K562 (cell line): ENCODE measurements around the gene C6orf58. TPM values are rescaled to one million over a fixed set of nuclear protein-coding genes. Genes with fewer than 3 reads are reported as not detected.

Experiments
- ATAC-seq: fragments of 200-7000 bp; cut with Tn5 transposase; 3 replicates; pipeline ENCODE4 v1.9.1; 2020; ENCODE audit warnings: moderate library complexity
- BruUV-seq: library from RNA; stranded (reverse); fragments of 400-500 nt; replicated peaks from 2 replicates; lab custom pipeline; 2021; lab: Mats Ljungman, UMichigan
- CTCF ChIA-PET: fragments of 300-600 bp; formaldehyde crosslinking; extraction: SDS; loops from one replicate; lab custom pipeline; 2021; ENCODE audit warnings: low intra/inter-chr PET ratio; lab: Yijun Ruan, JAX
- POLR2A ChIA-PET: fragments of 300-600, 350-650 bp; sonication (Branson Sonifier 250); formaldehyde crosslinking; extraction: SDS; loops from one replicate; lab custom pipeline; 2021; ENCODE audit warnings: antibody characterized with exemption, inconsistent platforms; lab: Yijun Ruan, JAX
- DNase-seq, 4 experiments: peaks; one replicate each; pipeline versions ENCODE4 v3.0.0 to v3.0.0-alpha.2; 2011 to 2018; ENCODE audit warnings: low spot score in 3 of 4, mixed read lengths in 3 of 4; ENCODE audit errors: extremely low read depth in 1 of 4
- FAIRE-seq: peaks from 2 replicates; lab custom pipeline; 2011; peaks lifted over from hg19 to GRCh38; lab: Jason Lieb, UNC
- H2AFZ ChIP-seq: 2 replicates; pipeline ENCODE4 v1.6.0; 2011; ENCODE audit warnings: low read depth, low read length, control low read depth, inconsistent platforms
- H3K27ac ChIP-seq: fragments of 200-600 bp; 3 replicates; pipeline ENCODE4 v1.8.0; 2011; ENCODE audit warnings: low read depth, mild to moderate bottlenecking, control low read depth, inconsistent platforms, low read length, moderate library complexity, mixed read lengths; ENCODE audit errors: extremely low read depth
- H3K27me3 ChIP-seq, 2 experiments: fragments of 300-600 bp in 1 of 2; 2 replicates in 1 of 2; 3 replicates in 1 of 2; pipeline versions ENCODE4 v1.6.0 to v1.8.0; 2011; ENCODE audit warnings: inconsistent platforms in 2 of 2, low read length in 2 of 2, mild to moderate bottlenecking in 1 of 2, mixed read lengths in 1 of 2, moderate library complexity in 1 of 2; ENCODE audit not compliant: control insufficient read depth in 2 of 2, insufficient read depth in 2 of 2
- H3K36me3 ChIP-seq: fragments of 300-600 bp; 3 replicates; pipeline ENCODE4 v1.8.0; 2011; ENCODE audit warnings: mild to moderate bottlenecking, low read length, inconsistent platforms; ENCODE audit not compliant: control insufficient read depth, insufficient read depth
- H3K4me1 ChIP-seq, 2 experiments: fragments of 200-600 bp in 1 of 2; replicated peaks in 1 of 2; 2 replicates in 1 of 2; 3 replicates in 1 of 2; pipeline versions ENCODE4 v1.5.1 to v1.8.0; 2011; ENCODE audit warnings: inconsistent platforms in 2 of 2, low read length in 2 of 2, mild to moderate bottlenecking in 1 of 2, mixed read lengths in 1 of 2, moderate library complexity in 1 of 2; ENCODE audit not compliant: control insufficient read depth in 2 of 2, insufficient read depth in 2 of 2
- H3K4me2 ChIP-seq: 2 replicates; pipeline ENCODE4 v1.6.1; 2011; ENCODE audit warnings: low read length, control low read depth, inconsistent platforms, mixed read lengths; ENCODE audit not compliant: insufficient read depth
- H3K4me3 ChIP-seq: fragments of 200-600 bp; sonication (generic), shearing (Covaris generic); 2 replicates; pipeline ENCODE4 v1.5.1; 2016; ENCODE audit warnings: control low read depth, inconsistent platforms
- H3K79me2 ChIP-seq: fragments of 200-600 bp; 3 replicates; pipeline ENCODE4 v1.8.0; 2011; ENCODE audit warnings: low read length, inconsistent platforms; ENCODE audit not compliant: control insufficient read depth, insufficient read depth
- H3K9ac ChIP-seq, 2 experiments: 2 replicates each; pipeline versions ENCODE4 v1.6.0 to v1.6.1; 2011; ENCODE audit warnings: low read depth in 2 of 2, low read length in 2 of 2, control low read depth in 1 of 2, inconsistent platforms in 1 of 2, mild to moderate bottlenecking in 1 of 2, mixed read lengths in 1 of 2; ENCODE audit not compliant: insufficient read depth in 1 of 2
- H3K9me1 ChIP-seq: one replicate; pipeline ENCODE4 v1.6.0; 2011; ENCODE audit warnings: inconsistent platforms, mild to moderate bottlenecking, low read length, moderate library complexity; ENCODE audit not compliant: control insufficient read depth, insufficient read depth
- H3K9me3 ChIP-seq: replicated peaks from 2 replicates; pipeline ENCODE4 v1.5.1; 2011; ENCODE audit warnings: low read depth, low read length, inconsistent platforms; ENCODE audit not compliant: control insufficient read depth, insufficient read depth
- H4K20me1 ChIP-seq: replicated peaks from 2 replicates; pipeline ENCODE4 v1.6.1; 2011; ENCODE audit warnings: low read length, inconsistent platforms, mixed read lengths; ENCODE audit not compliant: control insufficient read depth, insufficient read depth
- CC2D1A ChIP-seq: fragments of 450-650 bp; IDR thresholded peaks from 2 replicates; pipeline ENCODE4 v1.6.1; 2017; ENCODE audit warnings: mild to moderate bottlenecking
- JUND ChIP-seq, 2 experiments: IDR thresholded peaks; 2 replicates in 1 of 2; 3 replicates in 1 of 2; pipeline ENCODE4 v1.6.1; 2011; ENCODE audit warnings: borderline replicate concordance in 2 of 2, low read depth in 2 of 2, low read length in 2 of 2, improper control_type of control experiment in 1 of 2, missing biosample characterization in 1 of 2, missing genetic modification characterization in 1 of 2, missing genetic modification reagents in 1 of 2
- NCOR1 ChIP-seq: fragments of 450-650 bp; IDR thresholded peaks from 2 replicates; pipeline ENCODE4 v1.6.1; 2016; ENCODE audit warnings: mild to moderate bottlenecking, moderate library complexity
- NFE2L1 ChIP-seq: fragments of 450-650 bp; IDR thresholded peaks from 2 replicates; pipeline ENCODE4 v1.6.1; 2016; ENCODE audit warnings: missing genetic modification characterization, low read depth, mild to moderate bottlenecking, missing compliant biosample characterization, moderate library complexity, borderline replicate concordance
- PHF8 ChIP-seq: fragments of 200-600 bp; sonication (generic); IDR thresholded peaks from 2 replicates; pipeline ENCODE4 v1.6.1; 2012; ENCODE audit warnings: mixed run types, mild to moderate bottlenecking, inconsistent platforms, low read length, moderate library complexity, borderline replicate concordance
- RBM25 ChIP-seq: fragments of 200-400 bp; formaldehyde crosslinking; IDR thresholded peaks from 2 replicates; pipeline ENCODE4 v1.6.1; 2018; ENCODE audit warnings: low read length, low read depth, moderate library complexity; ENCODE audit not compliant: severe bottlenecking
- SMAD1 ChIP-seq: fragments of 150-350 bp; IDR thresholded peaks from 2 replicates; pipeline ENCODE4 v1.6.1; 2014; ENCODE audit warnings: low read length, low read depth; ENCODE audit not compliant: partially characterized antibody
- TBP ChIP-seq: optimal IDR thresholded peaks from 2 replicates; pipeline ENCODE3; 2011; ENCODE audit warnings: low read depth, low read length, improper control_type of control experiment
- TCFL5 ChIP-seq: fragments of 250-450 bp; sonication (Bioruptor Pico); conservative IDR thresholded peaks from 2 replicates; pipeline ENCODE4 v1.6.1; 2021; ENCODE audit warnings: mild to moderate bottlenecking, moderate library complexity, matching md5 sums
- ZFPM2 ChIP-seq: fragments of 250-450 bp; sonication (Bioruptor Pico); IDR thresholded peaks from 2 replicates; pipeline ENCODE4 v1.5.1; 2022; ENCODE audit warnings: mild to moderate bottlenecking
- ZNF445 ChIP-seq: fragments of 250-450 bp; sonication (Bioruptor Pico); IDR thresholded peaks from 2 replicates; pipeline ENCODE4 v1.4.0; 2020; ENCODE audit warnings: low read depth, mild to moderate bottlenecking, moderate library complexity
- in situ Hi-C: fragments of 300-500 bp; cut with MboI; formaldehyde crosslinking; loops from 4 replicates; pipeline ENCODE4 v1.15.0; 2018; ENCODE audit warnings: inconsistent platforms, mixed read lengths
- intact Hi-C: fragments of 100-400 bp; cut with micrococcal nuclease; formaldehyde crosslinking; loops from 2 replicates; pipeline ENCODE4 v1.14.2; 2022
- polyA plus RNA-seq, 8 experiments: library from polyadenylated mRNA; depleted of rRNA in 4 of 8; stranded (reverse) in 5 of 8; unstranded in 3 of 8; fragments of >200 nt; fragmentation: Nextera tagmentation in 2 of 8; fragmentation: Illumina TruSeq in 1 of 8; extraction: Ambion mirVana in 2 of 8; extraction: Trizol in 1 of 8; gene quantifications; 2 replicates each; pipeline versions ENCODE4 v1.2.1 to v1.2.3, GENCODE V29; 2011 to 2014; ENCODE audit warnings: inconsistent platforms in 1 of 8, missing spikeins in 1 of 8
- total RNA-seq, 7 experiments: library from RNA; depleted of rRNA in 6 of 7; stranded (reverse); fragments of >200 nt in 6 of 7; fragmentation: Illumina TruSeq in 2 of 7; extraction: Trizol in 2 of 7; gene quantifications; 2 replicates each; pipeline versions ENCODE4 v1.2.1 to v1.2.3, GENCODE V29; 2011 to 2021; ENCODE audit warnings: low replicate concordance in 1 of 7
- TF ChIP-seq, protein P1 (sequence below): fragments of 250-450 bp; sonication (Bioruptor Pico); IDR thresholded peaks from 2 replicates; pipeline ENCODE4 v1.4.0; 2020
- TF ChIP-seq, protein P2 (sequence below): fragments of 250-450 bp; sonication (Bioruptor Pico); IDR thresholded peaks from 2 replicates; pipeline ENCODE4 v1.8.0; 2021; ENCODE audit warnings: moderate library complexity, mild to moderate bottlenecking, inconsistent platforms
- TF ChIP-seq, protein P3 (sequence below): sonication (generic); formaldehyde crosslinking; IDR thresholded peaks from 2 replicates; pipeline ENCODE4 v1.8.1; 2023; ENCODE audit warnings: mild to moderate bottlenecking, missing genetic modification reagents

C6orf58 gene
- total and polyA plus RNA-seq, 9 of the 15 experiments (the other 6 are each of a cell fraction or from before 2014, with no cell fraction given): 0.04 TPM; not detected in 8

DNA sequence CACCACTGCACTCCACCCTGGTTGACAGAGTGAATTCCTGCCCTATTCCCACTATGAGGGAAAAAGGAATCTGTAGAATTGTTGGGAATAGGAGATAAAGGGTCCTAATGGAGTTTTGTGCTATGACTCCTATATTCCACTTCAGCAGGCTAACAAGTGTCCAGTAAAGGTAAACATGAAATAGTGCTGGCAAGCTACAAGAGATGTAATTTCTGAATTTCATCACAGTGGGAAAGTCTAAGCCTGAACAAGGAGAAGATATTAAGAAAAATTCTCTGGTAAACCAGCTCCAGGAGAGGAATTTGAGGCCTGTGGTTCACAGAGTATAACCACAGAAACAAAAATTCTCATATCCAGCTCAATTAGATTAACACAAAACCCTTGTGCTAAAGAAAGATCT is 10.3 kb upstream of the C6orf58 start:
- H4K20me1 ChIP-seq: no peaks in the 10 kb centered on the region
- DNase-seq (no peak), FAIRE-seq (no peak), ATAC-seq (no peak)
- ChIA-PET POLR2A (no interaction called here), CTCF (no interaction called here)
- in situ Hi-C loops (no loop called here), intact Hi-C loops (no loop called here)
- H3K9me3 ChIP-seq: no peaks in the 10 kb centered on the region
- no peaks in the 10 kb centered on the region for H3K4me1 ChIP-seq
- no peak overlapping the region for H3K4me2 ChIP-seq
- H3K27me3 ChIP-seq: no peaks in the 10 kb centered on the region
- no peaks in the 10 kb centered on the region for H3K9me1 ChIP-seq
- no TSS peak for BruUV-seq
- no peaks in the 10 kb centered on the region for H3K79me2 ChIP-seq
- H2AFZ ChIP-seq: no peak overlapping the region
- H3K4me3 ChIP-seq: no peak overlapping the region
- no peak overlapping the region for H3K27ac ChIP-seq
- H3K36me3 ChIP-seq: no peaks in the 10 kb centered on the region
- H3K9ac ChIP-seq: no peak overlapping the region
- TF ChIP-seq, protein P1, sequence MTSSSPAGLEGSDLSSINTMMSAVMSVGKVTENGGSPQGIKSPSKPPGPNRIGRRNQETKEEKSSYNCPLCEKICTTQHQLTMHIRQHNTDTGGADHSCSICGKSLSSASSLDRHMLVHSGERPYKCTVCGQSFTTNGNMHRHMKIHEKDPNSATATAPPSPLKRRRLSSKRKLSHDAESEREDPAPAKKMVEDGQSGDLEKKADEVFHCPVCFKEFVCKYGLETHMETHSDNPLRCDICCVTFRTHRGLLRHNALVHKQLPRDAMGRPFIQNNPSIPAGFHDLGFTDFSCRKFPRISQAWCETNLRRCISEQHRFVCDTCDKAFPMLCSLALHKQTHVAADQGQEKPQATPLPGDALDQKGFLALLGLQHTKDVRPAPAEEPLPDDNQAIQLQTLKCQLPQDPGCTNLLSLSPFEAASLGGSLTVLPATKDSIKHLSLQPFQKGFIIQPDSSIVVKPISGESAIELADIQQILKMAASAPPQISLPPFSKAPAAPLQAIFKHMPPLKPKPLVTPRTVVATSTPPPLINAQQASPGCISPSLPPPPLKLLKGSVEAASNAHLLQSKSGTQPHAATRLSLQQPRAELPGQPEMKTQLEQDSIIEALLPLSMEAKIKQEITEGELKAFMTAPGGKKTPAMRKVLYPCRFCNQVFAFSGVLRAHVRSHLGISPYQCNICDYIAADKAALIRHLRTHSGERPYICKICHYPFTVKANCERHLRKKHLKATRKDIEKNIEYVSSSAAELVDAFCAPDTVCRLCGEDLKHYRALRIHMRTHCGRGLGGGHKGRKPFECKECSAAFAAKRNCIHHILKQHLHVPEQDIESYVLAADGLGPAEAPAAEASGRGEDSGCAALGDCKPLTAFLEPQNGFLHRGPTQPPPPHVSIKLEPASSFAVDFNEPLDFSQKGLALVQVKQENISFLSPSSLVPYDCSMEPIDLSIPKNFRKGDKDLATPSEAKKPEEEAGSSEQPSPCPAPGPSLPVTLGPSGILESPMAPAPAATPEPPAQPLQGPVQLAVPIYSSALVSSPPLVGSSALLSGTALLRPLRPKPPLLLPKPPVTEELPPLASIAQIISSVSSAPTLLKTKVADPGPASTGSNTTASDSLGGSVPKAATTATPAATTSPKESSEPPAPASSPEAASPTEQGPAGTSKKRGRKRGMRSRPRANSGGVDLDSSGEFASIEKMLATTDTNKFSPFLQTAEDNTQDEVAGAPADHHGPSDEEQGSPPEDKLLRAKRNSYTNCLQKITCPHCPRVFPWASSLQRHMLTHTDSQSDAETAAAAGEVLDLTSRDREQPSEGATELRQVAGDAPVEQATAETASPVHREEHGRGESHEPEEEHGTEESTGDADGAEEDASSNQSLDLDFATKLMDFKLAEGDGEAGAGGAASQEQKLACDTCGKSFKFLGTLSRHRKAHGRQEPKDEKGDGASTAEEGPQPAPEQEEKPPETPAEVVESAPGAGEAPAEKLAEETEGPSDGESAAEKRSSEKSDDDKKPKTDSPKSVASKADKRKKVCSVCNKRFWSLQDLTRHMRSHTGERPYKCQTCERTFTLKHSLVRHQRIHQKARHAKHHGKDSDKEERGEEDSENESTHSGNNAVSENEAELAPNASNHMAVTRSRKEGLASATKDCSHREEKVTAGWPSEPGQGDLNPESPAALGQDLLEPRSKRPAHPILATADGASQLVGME (CRISPR knock-in tag): no peak
- TF ChIP-seq JUND (IDR thresholded peaks at IDR 0.05; ENCODE audit: borderline replicate concordance, low read depth, low read length): no peak
- TF ChIP-seq JUND (tag; IDR thresholded peaks at IDR 0.05; ENCODE audit: borderline replicate concordance, low read depth, low read length): no peak
- no peak for TF ChIP-seq TBP
- no peak for TF ChIP-seq NFE2L1
- TF ChIP-seq CC2D1A: no peak
- TF ChIP-seq, protein P2, sequence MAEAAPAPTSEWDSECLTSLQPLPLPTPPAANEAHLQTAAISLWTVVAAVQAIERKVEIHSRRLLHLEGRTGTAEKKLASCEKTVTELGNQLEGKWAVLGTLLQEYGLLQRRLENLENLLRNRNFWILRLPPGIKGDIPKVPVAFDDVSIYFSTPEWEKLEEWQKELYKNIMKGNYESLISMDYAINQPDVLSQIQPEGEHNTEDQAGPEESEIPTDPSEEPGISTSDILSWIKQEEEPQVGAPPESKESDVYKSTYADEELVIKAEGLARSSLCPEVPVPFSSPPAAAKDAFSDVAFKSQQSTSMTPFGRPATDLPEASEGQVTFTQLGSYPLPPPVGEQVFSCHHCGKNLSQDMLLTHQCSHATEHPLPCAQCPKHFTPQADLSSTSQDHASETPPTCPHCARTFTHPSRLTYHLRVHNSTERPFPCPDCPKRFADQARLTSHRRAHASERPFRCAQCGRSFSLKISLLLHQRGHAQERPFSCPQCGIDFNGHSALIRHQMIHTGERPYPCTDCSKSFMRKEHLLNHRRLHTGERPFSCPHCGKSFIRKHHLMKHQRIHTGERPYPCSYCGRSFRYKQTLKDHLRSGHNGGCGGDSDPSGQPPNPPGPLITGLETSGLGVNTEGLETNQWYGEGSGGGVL (CRISPR knock-in tag): no peak
- TF ChIP-seq ZNF445 (CRISPR knock-in tag): no peak
- TF ChIP-seq SMAD1: no peak
- TF ChIP-seq PHF8: no peak
- TF ChIP-seq RBM25: no peak
- TF ChIP-seq, protein P3, sequence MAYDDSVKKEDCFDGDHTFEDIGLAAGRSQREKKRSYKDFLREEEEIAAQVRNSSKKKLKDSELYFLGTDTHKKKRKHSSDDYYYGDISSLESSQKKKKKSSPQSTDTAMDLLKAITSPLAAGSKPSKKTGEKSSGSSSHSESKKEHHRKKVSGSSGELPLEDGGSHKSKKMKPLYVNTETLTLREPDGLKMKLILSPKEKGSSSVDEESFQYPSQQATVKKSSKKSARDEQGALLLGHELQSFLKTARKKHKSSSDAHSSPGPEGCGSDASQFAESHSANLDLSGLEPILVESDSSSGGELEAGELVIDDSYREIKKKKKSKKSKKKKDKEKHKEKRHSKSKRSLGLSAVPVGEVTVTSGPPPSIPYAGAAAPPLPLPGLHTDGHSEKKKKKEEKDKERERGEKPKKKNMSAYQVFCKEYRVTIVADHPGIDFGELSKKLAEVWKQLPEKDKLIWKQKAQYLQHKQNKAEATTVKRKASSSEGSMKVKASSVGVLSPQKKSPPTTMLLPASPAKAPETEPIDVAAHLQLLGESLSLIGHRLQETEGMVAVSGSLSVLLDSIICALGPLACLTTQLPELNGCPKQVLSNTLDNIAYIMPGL (CRISPR knock-in tag): no peak
- no peak for TF ChIP-seq ZFPM2 (CRISPR knock-in tag)
- TF ChIP-seq TCFL5 (CRISPR knock-in tag): no peak
- TF ChIP-seq NCOR1: no peak
